Measurements from ENCODE around the gene NHLRC2. TPM values are rescaled to one million over a fixed set of nuclear protein-coding genes. Genes with fewer than 3 reads are reported as not detected.

Gene NHLRC2
- total RNA-seq, 2 experiments from 2014 or later: 4.6 TPM

- Mint-ChIP-seq H3K27ac (no peak overlapping the region), H3K4me3 (no peak overlapping the region), H3K4me1 (ENCODE audit: low read depth) (no peaks in the 10 kb centered on the region), H3K36me3 (ENCODE audit: low read depth) (no peaks in the 10 kb centered on the region), H3K27me3 (peaks cover 10% of the 10 kb centered on the region), H3K9me3 (no peaks in the 10 kb centered on the region)
- no peaks in the 10 kb centered on the region for H3K27me3 ChIP-seq (ENCODE audit: control insufficient read depth in 1 of 2, insufficient read depth in 2 of 2, low read length in 2 of 2)
- ChIA-PET CTCF (interaction anchor here (1.5 kb wide), 1 partner anchor 21 kb away, joined by 3 read pairs; no protein-coding TSS in a partner anchor), POLR2A (no interaction called here)
- DNase-seq: no peak
- no peaks in the 10 kb centered on the region for H3K36me3 ChIP-seq (ENCODE audit: insufficient read depth, low read length)
- TF ChIP-seq CTCF (IDR thresholded peaks at IDR 0.05): no peak
- intact Hi-C loops (cut with DNase I, micrococcal nuclease): no loop called here
- H3K4me1 ChIP-seq (ENCODE audit: insufficient read depth, low read length): no peaks in the 10 kb centered on the region
- no peak for ATAC-seq (ENCODE audit: poor library complexity)
- H3K4me3 ChIP-seq (ENCODE audit: low read length): no peak overlapping the region
- peaks cover 0 to 6% of the 10 kb centered on the region in 2 experiments for H3K9me3 ChIP-seq (ENCODE audit: control insufficient read depth in 1 of 2, insufficient read depth in 1 of 2, low read length in 2 of 2)
- no peak overlapping the region for H3K27ac ChIP-seq (ENCODE audit: low read depth in 1 of 2, low read length in 2 of 2)
These were observed 78.4 kb downstream of the NHLRC2 start for GRCh38 chr10:113932854-113933253.

GRCh38 chr10:113933894-113934532 lies 79.6 kb downstream of the NHLRC2 start:
- DNase-seq: no peak
- no peak overlapping the region for H3K27ac Mint-ChIP-seq
- H3K9me3 Mint-ChIP-seq: no peaks in the 10 kb centered on the region
- H3K36me3 Mint-ChIP-seq (ENCODE audit: low read depth): no peaks in the 10 kb centered on the region
- H3K9me3 ChIP-seq (ENCODE audit: control insufficient read depth in 1 of 2, insufficient read depth in 1 of 2, low read length in 2 of 2): peaks cover 0 to 6% of the 10 kb centered on the region in 2 experiments
- CTCF ChIA-PET: no interaction called here
- H3K4me1 Mint-ChIP-seq (ENCODE audit: low read depth): no peaks in the 10 kb centered on the region
- no peaks in the 10 kb centered on the region for H3K36me3 ChIP-seq (ENCODE audit: insufficient read depth, low read length)
- POLR2A ChIA-PET: no interaction called here
- no peak for TF ChIP-seq CTCF (IDR thresholded peaks at IDR 0.05)
- H3K4me3 Mint-ChIP-seq: no peak overlapping the region
- H3K27me3 ChIP-seq (ENCODE audit: control insufficient read depth in 1 of 2, insufficient read depth in 2 of 2, low read length in 2 of 2): no peaks in the 10 kb centered on the region
- intact Hi-C loops (cut with DNase I, micrococcal nuclease): no loop called here
- no peak overlapping the region for H3K4me3 ChIP-seq (ENCODE audit: low read length)
- no peak overlapping the region for H3K27ac ChIP-seq (ENCODE audit: low read depth in 1 of 2, low read length in 2 of 2)
- H3K27me3 Mint-ChIP-seq: peaks cover 6% of the 10 kb centered on the region
- no peak for ATAC-seq (ENCODE audit: poor library complexity)
- H3K4me1 ChIP-seq (ENCODE audit: insufficient read depth, low read length): no peaks in the 10 kb centered on the region

GRCh38 chr10:113937258-113937657 lies 82.8 kb downstream of the NHLRC2 start:
- TF ChIP-seq CTCF (IDR thresholded peaks at IDR 0.05): no peak
- no peaks in the 10 kb centered on the region for H3K27me3 ChIP-seq (ENCODE audit: control insufficient read depth in 1 of 2, insufficient read depth in 2 of 2, low read length in 2 of 2)
- intact Hi-C loops (cut with DNase I, micrococcal nuclease): no loop called here
- no peak overlapping the region for H3K27ac ChIP-seq (ENCODE audit: low read depth in 1 of 2, low read length in 2 of 2)
- no peaks in the 10 kb centered on the region for H3K27me3 Mint-ChIP-seq
- H3K27ac Mint-ChIP-seq: no peak overlapping the region
- POLR2A ChIA-PET: no interaction called here
- H3K4me1 ChIP-seq (ENCODE audit: insufficient read depth, low read length): no peaks in the 10 kb centered on the region
- H3K9me3 Mint-ChIP-seq: no peaks in the 10 kb centered on the region
- H3K9me3 ChIP-seq (ENCODE audit: control insufficient read depth in 1 of 2, insufficient read depth in 1 of 2, low read length in 2 of 2): peaks cover 0 to 6% of the 10 kb centered on the region in 2 experiments
- DNase-seq (no peak), ATAC-seq (ENCODE audit: poor library complexity) (no peak)
- no peak overlapping the region for H3K4me3 Mint-ChIP-seq
- H3K4me3 ChIP-seq (ENCODE audit: low read length): no peak overlapping the region
- CTCF ChIA-PET: no interaction called here
- H3K4me1 Mint-ChIP-seq (ENCODE audit: low read depth): no peaks in the 10 kb centered on the region
- no peaks in the 10 kb centered on the region for H3K36me3 ChIP-seq (ENCODE audit: insufficient read depth, low read length)
- H3K36me3 Mint-ChIP-seq (ENCODE audit: low read depth): no peaks in the 10 kb centered on the region
